Measurements from ENCODE around the gene FOXD4L5. TPM values are rescaled to one million over a fixed set of nuclear protein-coding genes. Genes with fewer than 3 reads are reported as not detected.
"Not testable (repeated sequence)": the region's sequence is repeated elsewhere in the genome, so short reads cannot be mapped to it uniquely, and the experiment has no call there.

The FOXD4L5 gene
- total RNA-seq (not detected), polyA plus RNA-seq (under 1 TPM in 1 of 3 donors, not detected in 2; 0.04 TPM)

DNA sequence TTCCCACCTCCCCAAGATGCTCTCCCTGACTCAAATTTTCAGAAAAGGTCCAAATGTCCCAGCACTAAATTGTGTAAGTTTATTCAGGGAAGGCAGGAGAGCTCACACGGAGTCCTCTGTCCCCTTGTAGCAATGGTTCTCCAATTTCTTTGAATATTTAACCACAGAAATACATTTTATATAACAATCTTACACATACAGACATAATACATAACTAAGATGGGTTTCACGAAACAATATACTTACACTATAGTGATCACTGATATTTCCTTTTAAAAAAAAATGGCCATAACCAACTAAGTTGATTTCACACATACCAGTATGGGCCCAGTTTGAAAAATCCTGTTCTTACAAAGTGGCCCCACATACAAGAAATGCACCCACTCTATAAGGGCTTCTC, at the start of gene FOXD4L5:
FOXD4L5 (minus strand) TSS at position 101 of the 400 bp plus-strand sequence. CDS start 832 bp downstream, outside the sequence.
- H3K27ac ChIP-seq; H3K9me3 ChIP-seq; H3K4me1 ChIP-seq; H3K27me3 ChIP-seq; H3K36me3 ChIP-seq; H3K4me3 ChIP-seq; DNase-seq; intact Hi-C loops (cut with DNase I): not testable (repeated sequence)
- 89 to 93% methylated on average over 1 of the region's 2 CpGs for WGBS, 2 donors

DNA sequence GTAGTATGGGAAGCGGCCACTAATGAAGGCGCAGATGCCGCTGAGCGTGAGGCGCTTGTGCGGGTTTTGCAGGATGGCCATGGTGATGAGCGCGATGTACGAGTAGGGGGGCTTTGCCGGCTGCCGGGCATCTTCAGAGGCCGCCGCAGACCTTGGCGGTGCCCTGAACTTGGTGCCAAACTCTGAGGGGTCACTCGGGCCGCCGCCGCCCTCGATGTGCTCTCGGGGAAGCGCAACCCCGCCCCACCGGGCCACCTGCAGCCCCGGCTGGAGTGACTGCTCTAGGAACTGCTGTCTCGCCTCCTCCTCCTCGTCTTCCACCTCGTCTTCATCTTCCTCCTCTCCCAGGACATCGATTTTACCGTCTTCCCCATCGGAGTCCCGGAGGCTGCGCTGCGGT, 1.1 kb downstream of the FOXD4L5 start:
- WGBS, 2 donors = 29 to 32% methylated on average over 14 to 15 of the region's 33 CpGs
- H3K36me3 ChIP-seq; H3K4me1 ChIP-seq; intact Hi-C loops (cut with DNase I); H3K27me3 ChIP-seq; H3K4me3 ChIP-seq; H3K27ac ChIP-seq; H3K9me3 ChIP-seq: not testable (repeated sequence)
- peak; percentile 12 for DNase-seq

DNA sequence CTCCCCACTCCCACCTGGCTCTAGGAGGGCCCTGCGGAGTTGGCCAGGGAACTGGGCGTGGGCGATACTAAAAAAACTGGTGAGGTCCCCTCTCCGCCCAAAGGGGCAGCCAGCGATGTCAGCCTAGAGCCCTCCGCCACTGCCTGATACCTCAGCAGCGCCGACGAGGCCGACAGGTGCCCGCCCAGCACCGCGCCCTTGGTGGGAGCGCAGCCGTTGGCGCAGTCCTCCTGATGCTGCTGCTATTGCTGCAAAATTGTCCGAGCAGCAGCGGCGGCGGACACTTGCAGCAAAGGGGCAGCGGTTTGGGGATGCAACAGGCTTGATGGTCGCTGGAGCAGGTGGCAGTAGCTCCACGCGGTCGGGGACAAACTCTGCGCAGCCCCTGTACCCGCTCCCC, 2.0 kb downstream of the FOXD4L5 start:
- DNase-seq; intact Hi-C loops (cut with DNase I); H3K27me3 ChIP-seq; H3K27ac ChIP-seq; H3K9me3 ChIP-seq; H3K4me3 ChIP-seq; H3K36me3 ChIP-seq; H3K4me1 ChIP-seq: not testable (repeated sequence)
- no CpG with 5 or more reads among the region's 27 CpGs for WGBS, 2 donors

Small RNAs within 50 kb of the gene (small RNA-seq; reads per million reads assigned to genes)
- 0 reads per million in 3 donors for gene IGKV1OR9-1
